ENCODE data around the gene CFAP161. TPM values are rescaled to one million over a fixed set of nuclear protein-coding genes. Genes with fewer than 3 reads are reported as not detected.

CFAP161 gene
- total RNA-seq, 8 experiments from 2014 or later, result 0.14 to 3.1 (median 0.62) TPM; not detected in 4

DNA sequence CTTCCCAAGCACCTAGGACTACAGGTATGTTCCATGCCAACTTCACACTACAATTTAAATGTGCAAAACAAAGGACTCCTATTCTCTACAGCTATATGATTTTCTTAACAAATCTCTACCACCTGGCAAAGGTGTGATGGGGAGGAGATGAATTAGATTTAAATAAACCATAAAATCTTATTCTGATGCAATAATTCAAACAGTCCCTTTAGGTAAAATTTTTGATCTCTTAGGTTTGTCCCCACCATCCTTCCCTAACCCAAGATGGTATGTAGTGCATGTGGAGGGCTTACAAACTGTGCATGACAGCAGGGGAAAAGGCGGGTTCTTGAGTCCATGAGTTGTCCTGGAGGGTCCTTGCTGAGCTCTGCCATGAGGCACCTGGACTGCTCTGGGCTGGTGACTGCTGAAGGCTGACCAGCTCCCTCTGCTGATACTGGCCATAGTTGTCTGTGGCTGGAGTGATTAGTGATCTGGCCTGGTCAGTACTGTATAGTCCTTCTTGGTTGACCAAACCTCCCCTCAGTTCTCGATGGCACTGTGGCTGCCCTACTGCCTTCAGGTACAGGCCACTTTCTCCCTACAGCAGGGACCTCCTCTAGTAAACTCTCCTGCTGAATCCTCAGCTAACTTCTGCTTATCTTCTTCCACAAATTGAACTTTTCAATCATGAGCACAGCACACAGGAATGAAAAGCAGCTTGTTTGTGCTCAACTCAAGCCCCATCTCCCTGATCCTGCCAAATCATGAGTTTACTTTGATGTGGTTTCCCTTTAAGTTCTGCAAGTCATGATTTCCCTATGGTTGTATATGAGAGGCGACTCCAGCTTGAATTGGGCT, 30.1 kb downstream of the CFAP161 start:
- Histone ChIP-seq H3K27ac (no peak overlapping the region), H3K4me1 (replicated peaks in 1 of 2) (no peaks in the 10 kb centered on the region), H3K4me3 (no peak overlapping the region)
- in situ Hi-C loops (cut with MboI; ENCODE audit: low pct_unique_long_range_greater_than_20kb in 2 of 9, low sequenced_read_pairs in 9 of 9, unreplicated experiment in 9 of 9), result loop anchor here in 1 of 9 experiments (25.0 kb wide), 1 partner anchor 98 kb away; no protein-coding TSS in a partner anchor
- ATAC-seq (replicated peaks in 6 of 8), result no peak
- 45 to 100% (median 83%) methylated on average over 1 to 2 of the region's 3 CpGs; no CpG with 5 or more reads in 5 of the 10 experiments for WGBS, 10 experiments

DNA sequence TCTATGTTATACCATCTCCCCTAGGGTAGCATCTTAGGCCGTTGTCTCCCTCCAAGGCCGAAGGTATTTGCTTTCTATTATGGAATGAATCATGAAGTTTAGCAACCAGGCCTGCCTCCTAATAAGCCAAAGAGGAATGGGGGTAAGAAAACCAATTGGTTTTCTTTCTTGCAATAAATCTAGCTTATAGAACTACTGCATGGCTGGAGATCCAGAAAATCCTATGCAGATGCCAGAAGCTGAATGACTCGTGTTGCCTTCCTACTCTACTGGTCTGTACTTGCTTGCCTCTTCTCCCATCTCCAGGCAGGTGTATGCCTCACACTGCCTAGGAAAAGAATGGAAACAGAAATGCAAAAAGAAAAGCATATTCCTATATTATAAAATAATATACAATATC, 31.5 kb downstream of the CFAP161 start:
- Histone ChIP-seq H3K27ac (no peak overlapping the region), H3K4me3 (no peak overlapping the region), H3K4me1 (replicated peaks in 1 of 2) (no peaks in the 10 kb centered on the region)
- in situ Hi-C loops (cut with MboI; ENCODE audit: low pct_unique_long_range_greater_than_20kb in 2 of 9, low sequenced_read_pairs in 9 of 9, unreplicated experiment in 9 of 9), result loop anchor here in 1 of 9 experiments (25.0 kb wide), 1 partner anchor 97 kb away; no protein-coding TSS in a partner anchor
- WGBS, 10 experiments, result 61 to 100% (median 94%) methylated on average over 2 to 3 of the region's 3 CpGs; no CpG with 5 or more reads in 1 of the 10 experiments
- no peak for ATAC-seq (replicated peaks in 6 of 8)

DNA sequence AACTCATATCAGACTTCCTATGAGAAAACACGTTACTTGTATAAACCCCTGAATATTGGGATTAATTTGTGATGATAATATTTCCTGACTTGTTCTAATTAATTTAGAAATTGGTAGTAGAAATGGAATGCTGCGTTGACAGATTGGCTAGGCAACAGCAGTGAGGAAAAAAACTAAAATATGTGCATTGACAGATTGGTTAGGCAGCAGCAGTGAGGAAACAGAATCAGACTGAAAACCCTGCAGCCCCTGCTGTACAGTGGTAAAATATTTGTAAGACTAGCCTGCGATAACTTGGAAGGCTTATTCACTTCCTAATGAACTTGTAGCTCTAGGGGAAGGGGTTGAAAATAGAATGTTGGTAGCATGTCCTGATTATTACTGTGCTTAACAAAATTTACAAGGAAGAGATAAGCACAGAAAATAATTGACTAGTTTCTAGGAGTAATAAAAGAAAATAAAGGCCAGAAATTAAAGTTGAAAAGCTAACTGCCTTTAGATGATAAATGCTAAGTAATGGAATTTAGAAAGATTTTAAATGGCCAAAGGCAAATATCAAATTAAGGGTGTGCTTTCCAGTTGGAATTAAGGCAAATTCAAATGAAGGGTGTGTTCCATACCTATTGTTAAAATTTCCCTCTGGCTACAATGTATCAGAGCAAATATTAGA, 32.7 kb downstream of the CFAP161 start:
- WGBS, 10 experiments, result 0 to 85% (median 33%) methylated on average over 1 to 3 of the region's 3 CpGs
- peak in 3 of 8 experiments; percentile 21 to 42 (median 25) for ATAC-seq (replicated peaks in 6 of 8)
- Histone ChIP-seq H3K27ac (no peak overlapping the region), H3K4me1 (replicated peaks in 1 of 2) (no peaks in the 10 kb centered on the region), H3K4me3 (no peak overlapping the region)
- in situ Hi-C loops (cut with MboI; ENCODE audit: low pct_unique_long_range_greater_than_20kb in 2 of 9, low sequenced_read_pairs in 9 of 9, unreplicated experiment in 9 of 9), result loop anchor here in 1 of 9 experiments (25.0 kb wide), 1 partner anchor 96 kb away; no protein-coding TSS in a partner anchor

DNA sequence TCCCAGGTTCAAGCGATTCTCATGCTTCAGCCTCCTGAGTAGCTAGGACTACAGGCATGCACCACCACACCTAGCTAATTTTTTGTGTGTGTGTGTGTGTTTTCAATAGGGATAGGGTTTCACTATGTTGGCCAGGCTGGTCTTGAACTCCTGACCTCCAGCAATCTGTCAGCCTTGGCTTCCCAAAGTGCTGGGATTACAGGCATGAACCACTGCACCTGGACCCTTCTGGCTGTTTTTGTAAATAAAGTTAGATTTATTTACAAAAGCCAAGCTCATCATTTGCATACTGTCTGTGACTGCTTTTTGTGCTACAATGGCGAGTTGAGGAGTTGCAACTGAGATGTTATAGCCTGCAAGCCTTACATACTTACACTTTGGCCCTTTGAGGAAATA, 34.1 kb downstream of the CFAP161 start:
- peak in 1 of 8 experiments; percentile 3 for ATAC-seq (replicated peaks in 6 of 8)
- H3K27ac ChIP-seq, result no peak overlapping the region
- in situ Hi-C loops (cut with MboI; ENCODE audit: low pct_unique_long_range_greater_than_20kb in 2 of 9, low sequenced_read_pairs in 9 of 9, unreplicated experiment in 9 of 9), result loop anchor here in 1 of 9 experiments (25.0 kb wide), 1 partner anchor 94 kb away; no protein-coding TSS in a partner anchor
- no peaks in the 10 kb centered on the region for H3K4me1 ChIP-seq (replicated peaks in 1 of 2)
- WGBS, 10 experiments, result 20 to 100% (median 90%) methylated on average over 1 to 2 of the region's 2 CpGs; no CpG with 5 or more reads in 5 of the 10 experiments
- H3K4me3 ChIP-seq, result no peak overlapping the region

DNA sequence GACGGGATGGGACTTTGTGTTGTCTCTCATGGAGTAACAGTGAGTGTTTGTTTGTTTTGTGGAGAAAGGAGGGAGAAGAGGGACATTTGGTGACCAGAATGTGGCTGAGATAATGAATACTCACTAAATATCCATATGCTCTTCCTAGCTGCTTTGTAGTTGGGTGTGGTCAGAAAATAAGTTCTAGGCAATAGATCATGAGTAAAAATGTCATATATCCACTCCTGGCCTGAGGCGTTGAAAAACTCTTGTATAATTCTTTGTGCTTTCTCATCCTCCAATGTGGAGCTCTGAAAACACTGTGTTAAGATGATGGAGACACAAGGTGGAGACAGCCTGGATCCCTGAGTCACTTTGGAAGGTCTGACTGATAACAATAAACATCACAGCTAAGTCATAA, 34.6 kb downstream of the CFAP161 start:
- 0 to 100% (median 43%) methylated on average over 1 to 2 of the region's 2 CpGs; no CpG with 5 or more reads in 4 of the 10 experiments for WGBS, 10 experiments
- no peaks in the 10 kb centered on the region for H3K4me1 ChIP-seq (replicated peaks in 1 of 2)
- no peak overlapping the region for H3K27ac ChIP-seq
- H3K4me3 ChIP-seq, result no peak overlapping the region
- peak in 3 of 8 experiments; percentile 25 to 46 (median 34) for ATAC-seq (replicated peaks in 6 of 8)
- in situ Hi-C loops (cut with MboI; ENCODE audit: low pct_unique_long_range_greater_than_20kb in 2 of 9, low sequenced_read_pairs in 9 of 9, unreplicated experiment in 9 of 9), result loop anchor here in 1 of 9 experiments (25.0 kb wide), 1 partner anchor 94 kb away; no protein-coding TSS in a partner anchor

DNA sequence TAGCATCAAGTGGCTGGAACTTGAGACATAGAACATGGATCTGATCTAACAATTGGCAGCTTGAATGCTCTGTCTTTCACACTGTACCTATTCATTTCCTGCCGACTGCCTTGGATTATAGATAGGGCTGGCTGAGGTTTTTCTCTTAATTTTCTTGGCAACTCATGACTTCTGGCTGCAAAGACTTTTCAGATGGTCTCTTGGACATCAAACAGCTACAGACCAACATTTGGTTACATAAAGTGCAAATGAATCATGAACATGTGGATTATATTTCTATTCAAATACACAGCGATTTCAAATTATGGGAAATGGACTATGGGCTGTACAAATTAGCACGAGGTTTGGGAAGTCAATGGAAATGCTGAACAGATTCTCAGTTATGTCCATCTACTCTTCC, 36.4 kb downstream of the CFAP161 start:
- no peaks in the 10 kb centered on the region for H3K4me1 ChIP-seq (replicated peaks in 1 of 2)
- in situ Hi-C loops (cut with MboI; ENCODE audit: low pct_unique_long_range_greater_than_20kb in 2 of 9, low sequenced_read_pairs in 9 of 9, unreplicated experiment in 9 of 9), result loop anchor here in 1 of 9 experiments (25.0 kb wide), 1 partner anchor 92 kb away; no protein-coding TSS in a partner anchor
- peak in 3 of 8 experiments; percentile 24 to 61 (median 60) for ATAC-seq (replicated peaks in 6 of 8)
- no peak overlapping the region for H3K4me3 ChIP-seq
- WGBS, 10 experiments, result 0 to 83% (median 33%) methylated on average over 1 to 3 of the region's 3 CpGs; no CpG with 5 or more reads in 1 of the 10 experiments
- no peak overlapping the region for H3K27ac ChIP-seq

DNA sequence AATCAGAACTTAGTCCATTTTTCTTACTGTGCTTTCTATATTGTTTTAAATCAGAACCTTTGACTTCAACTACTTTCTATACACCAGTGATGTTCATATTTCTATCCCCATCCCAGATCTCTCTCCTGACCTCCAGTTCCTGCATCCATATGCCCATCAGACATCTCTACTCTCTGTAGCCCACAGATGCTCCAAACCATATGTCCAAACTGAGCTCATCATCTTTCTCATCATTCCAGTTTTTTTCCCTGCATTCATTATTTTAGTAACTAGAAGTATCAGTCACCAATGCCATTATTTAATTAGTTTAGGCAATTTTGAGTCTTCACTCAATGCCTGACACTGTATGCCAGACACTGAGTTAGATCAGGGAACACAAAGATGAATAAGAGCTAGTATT, 37.2 kb downstream of the CFAP161 start:
- Histone ChIP-seq H3K27ac (no peak overlapping the region), H3K4me3 (no peak overlapping the region), H3K4me1 (replicated peaks in 1 of 2) (no peaks in the 10 kb centered on the region)
- ATAC-seq (replicated peaks in 6 of 8), result no peak
- in situ Hi-C loops (cut with MboI; ENCODE audit: low pct_unique_long_range_greater_than_20kb in 2 of 9, low sequenced_read_pairs in 9 of 9, unreplicated experiment in 9 of 9), result loop anchor here in 1 of 9 experiments (25.0 kb wide), 1 partner anchor 91 kb away; no protein-coding TSS in a partner anchor

DNA sequence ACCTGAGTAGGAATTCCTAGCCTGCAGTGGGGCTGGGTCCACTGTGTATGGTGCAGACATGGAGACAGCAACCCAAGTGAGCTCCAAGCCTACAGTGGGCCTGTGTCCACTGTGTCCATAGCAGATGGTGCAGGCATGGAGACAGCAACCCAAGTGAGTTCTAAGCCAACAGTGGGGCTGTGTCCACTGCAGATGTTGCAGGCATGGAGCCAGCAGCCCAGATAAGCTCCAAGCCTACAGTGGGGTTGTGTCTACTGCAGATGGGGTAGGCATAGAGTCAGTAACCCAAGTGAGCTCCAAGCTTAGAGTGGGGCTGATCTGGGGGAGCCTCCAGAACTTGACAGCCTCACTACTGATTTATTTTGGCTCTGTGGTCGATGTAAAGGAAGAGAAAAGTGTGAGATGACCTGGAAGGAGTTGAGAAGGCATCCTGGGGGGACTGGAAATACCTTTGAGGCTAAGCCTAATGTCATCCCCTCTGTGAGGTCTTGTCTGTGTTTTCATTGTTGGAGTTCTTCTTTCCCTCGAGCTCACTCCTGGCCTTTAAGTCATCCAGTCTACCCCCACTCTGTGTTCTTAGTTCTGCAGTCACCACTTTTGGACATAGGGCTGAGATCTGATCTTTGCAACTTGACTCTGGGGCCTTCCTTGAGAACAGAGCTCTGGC, 40.2 kb downstream of the CFAP161 start:
- Histone ChIP-seq H3K4me3 (no peak overlapping the region), H3K4me1 (replicated peaks in 1 of 2) (no peaks in the 10 kb centered on the region), H3K27ac (no peak overlapping the region)
- in situ Hi-C loops (cut with MboI; ENCODE audit: low pct_unique_long_range_greater_than_20kb in 2 of 9, low sequenced_read_pairs in 9 of 9, unreplicated experiment in 9 of 9), result loop anchor here in 1 of 9 experiments (25.0 kb wide), 1 partner anchor 88 kb away; no protein-coding TSS in a partner anchor
- ATAC-seq (replicated peaks in 6 of 8), result no peak
- WGBS, 10 experiments, result 0 to 60% (median 20%) methylated on average over 1 to 2 of the region's 2 CpGs; no CpG with 5 or more reads in 1 of the 10 experiments

DNA sequence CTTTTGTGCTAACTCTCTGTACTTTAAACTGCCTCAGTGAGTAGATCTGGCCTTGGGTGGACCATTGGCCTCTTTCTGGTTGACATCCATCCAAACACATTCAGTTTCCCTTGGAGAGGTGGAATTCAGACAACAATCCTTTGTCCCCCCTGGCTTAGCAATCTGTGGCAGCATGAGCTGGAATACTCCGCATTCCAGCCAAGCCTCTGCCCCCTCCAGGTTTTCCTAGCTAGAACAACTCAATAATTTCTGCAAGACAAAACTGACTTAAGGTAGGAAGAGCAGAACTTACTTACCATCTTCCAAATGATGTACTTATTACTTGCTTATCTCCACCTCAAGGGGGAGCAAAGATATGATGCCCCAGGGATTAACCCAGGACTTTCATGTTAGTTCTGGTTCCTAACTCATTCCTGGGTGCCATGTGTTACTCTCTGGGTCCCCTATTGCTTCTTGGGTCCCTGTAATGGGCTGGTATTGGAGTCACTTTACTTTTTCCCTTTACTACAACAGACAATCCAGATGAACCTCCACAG, 40.8 kb downstream of the CFAP161 start:
- in situ Hi-C loops (cut with MboI; ENCODE audit: low pct_unique_long_range_greater_than_20kb in 2 of 9, low sequenced_read_pairs in 9 of 9, unreplicated experiment in 9 of 9), result loop anchor here in 1 of 9 experiments (25.0 kb wide), 1 partner anchor 87 kb away; no protein-coding TSS in a partner anchor
- WGBS, 10 experiments, result 83 to 100% (median 100%) methylated on average over 1 of the region's 1 CpG; no CpG with 5 or more reads in 7 of the 10 experiments
- H3K4me1 ChIP-seq (replicated peaks in 1 of 2), result no peaks in the 10 kb centered on the region
- no peak overlapping the region for H3K4me3 ChIP-seq
- no peak for ATAC-seq (replicated peaks in 6 of 8)
- H3K27ac ChIP-seq, result no peak overlapping the region

DNA sequence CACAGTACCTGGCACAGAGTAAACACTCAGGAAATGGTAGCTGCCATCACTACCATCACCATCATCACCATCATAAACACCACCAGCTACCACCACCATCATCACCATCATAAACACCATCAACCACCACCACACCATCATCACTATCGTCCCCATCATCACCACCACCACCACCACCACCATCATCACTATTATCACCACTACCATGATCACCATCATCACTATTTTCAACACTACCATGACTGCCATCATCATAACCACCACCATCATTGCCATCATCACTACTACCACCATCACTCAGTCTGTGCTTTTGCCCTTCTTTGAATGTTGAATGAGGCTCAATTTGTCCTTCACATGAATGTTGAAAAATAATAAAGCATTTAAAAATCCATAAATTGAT, 41.4 kb downstream of the CFAP161 start:
- ATAC-seq (replicated peaks in 6 of 8), result no peak
- in situ Hi-C loops (cut with MboI; ENCODE audit: low pct_unique_long_range_greater_than_20kb in 2 of 9, low sequenced_read_pairs in 9 of 9, unreplicated experiment in 9 of 9), result no loop called here
- H3K4me1 ChIP-seq (replicated peaks in 1 of 2), result no peaks in the 10 kb centered on the region
- no peak overlapping the region for H3K27ac ChIP-seq
- 40 to 100% (median 70%) methylated on average over 1 of the region's 1 CpG; no CpG with 5 or more reads in 4 of the 10 experiments for WGBS, 10 experiments
- H3K4me3 ChIP-seq, result no peak overlapping the region

DNA sequence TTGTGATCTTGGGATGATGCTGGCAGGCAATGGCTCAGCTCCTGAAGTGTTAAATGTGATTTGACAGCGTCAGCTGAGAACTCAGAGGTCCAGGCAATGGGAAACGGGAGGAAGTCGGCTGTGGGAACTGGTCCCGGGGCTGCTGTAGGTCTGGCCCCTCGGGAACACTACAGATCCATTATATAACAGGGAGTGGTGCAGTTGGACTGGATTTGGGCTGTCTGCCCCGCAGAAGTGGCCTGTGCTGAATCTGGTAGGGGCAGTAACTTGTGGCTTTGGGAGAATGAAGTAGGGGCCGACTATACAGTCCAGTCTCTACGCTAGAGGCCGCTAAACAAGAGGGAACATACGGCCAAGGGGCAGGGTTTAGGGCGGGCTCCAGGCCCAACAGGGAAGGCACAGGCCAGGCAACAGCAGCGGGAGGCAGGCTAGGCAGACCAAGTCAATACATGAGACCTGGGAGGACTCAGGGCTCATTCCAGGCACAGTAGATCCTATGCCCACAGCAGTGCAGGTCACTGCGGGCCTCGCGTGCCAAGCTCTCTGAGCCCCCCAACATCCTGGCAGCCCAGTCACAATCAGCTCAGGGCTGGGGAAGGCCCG, 42.3 kb downstream of the CFAP161 start:
- 74 to 80% (median 76%) methylated on average over 3 to 6 of the region's 16 CpGs; no CpG with 5 or more reads in 7 of the 10 experiments for WGBS, 10 experiments
- Histone ChIP-seq H3K4me3 (no peak overlapping the region), H3K27ac (no peak overlapping the region), H3K4me1 (replicated peaks in 1 of 2) (no peaks in the 10 kb centered on the region)
- in situ Hi-C loops (cut with MboI; ENCODE audit: low pct_unique_long_range_greater_than_20kb in 2 of 9, low sequenced_read_pairs in 9 of 9, unreplicated experiment in 9 of 9), result no loop called here
- peak in 2 of 8 experiments; percentile 47 to 68 for ATAC-seq (replicated peaks in 6 of 8)

DNA sequence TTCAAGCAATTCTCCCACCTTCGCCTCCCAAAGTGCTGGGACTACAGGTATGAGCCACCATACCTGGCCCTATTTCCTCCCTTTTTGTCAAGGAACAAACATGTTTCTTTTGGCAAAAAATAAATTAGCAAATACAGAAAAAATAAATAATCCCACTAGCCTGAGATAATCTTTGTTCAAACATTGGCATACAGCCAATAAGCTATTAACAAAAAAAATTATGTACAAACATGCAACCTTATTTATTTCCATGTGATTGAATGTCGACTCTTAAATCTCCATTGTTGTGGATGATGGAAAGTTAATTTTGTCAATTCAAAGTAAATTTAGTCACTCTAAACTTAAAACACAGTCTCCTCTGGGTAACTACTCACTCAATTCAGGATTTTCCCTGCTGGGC, 44.3 kb downstream of the CFAP161 start:
- in situ Hi-C loops (cut with MboI; ENCODE audit: low pct_unique_long_range_greater_than_20kb in 2 of 9, low sequenced_read_pairs in 9 of 9, unreplicated experiment in 9 of 9), result no loop called here
- WGBS, 10 experiments, result 0 to 89% (median 66%) methylated on average over 1 to 2 of the region's 2 CpGs; no CpG with 5 or more reads in 2 of the 10 experiments
- no peak for ATAC-seq (replicated peaks in 6 of 8)
- no peak overlapping the region for H3K27ac ChIP-seq
- H3K4me3 ChIP-seq, result no peak overlapping the region
- no peaks in the 10 kb centered on the region for H3K4me1 ChIP-seq (replicated peaks in 1 of 2)
